Ishikawa (cell line): ENCODE results near the gene G0S2.

Source experiments
- CEBPB ChIP-seq: IDR thresholded peaks from 2 replicates; pipeline ENCODE4 v1.6.1; 2012
- CREB1 ChIP-seq: IDR thresholded peaks from 2 replicates; pipeline ENCODE4 v1.6.1; 2012; ENCODE audit warnings: low read depth
- EGR1 ChIP-seq: IDR thresholded peaks from 2 replicates; pipeline ENCODE4 v1.6.1; 2012
- EP300 ChIP-seq: IDR thresholded peaks from 2 replicates; pipeline ENCODE4 v1.6.1; 2012; ENCODE audit warnings: borderline replicate concordance
- FOXM1 ChIP-seq: IDR thresholded peaks from 2 replicates; pipeline ENCODE4 v1.6.1; 2012; ENCODE audit warnings: low read depth, borderline replicate concordance
- NFIC ChIP-seq: IDR thresholded peaks from 2 replicates; pipeline ENCODE4 v1.6.1; 2012
- RAD21 ChIP-seq: IDR thresholded peaks from 2 replicates; pipeline ENCODE4 v1.6.1; 2012; ENCODE audit warnings: low read depth
- TAF1 ChIP-seq: IDR thresholded peaks from 2 replicates; pipeline ENCODE4 v1.6.1; 2012; ENCODE audit warnings: low read depth, mild to moderate bottlenecking
- TCF12 ChIP-seq: IDR thresholded peaks from 2 replicates; pipeline ENCODE4 v1.6.1; 2012; ENCODE audit warnings: low read depth
- TEAD4 ChIP-seq: IDR thresholded peaks from 2 replicates; pipeline ENCODE4 v1.6.1; 2012
- YY1 ChIP-seq: IDR thresholded peaks from 2 replicates; pipeline ENCODE4 v1.6.1; 2012; ENCODE audit warnings: low read depth
- ZBTB7A ChIP-seq: IDR thresholded peaks from 2 replicates; pipeline ENCODE4 v1.6.1; 2012; ENCODE audit warnings: low read depth
- TF ChIP-seq, protein P1 (sequence below): IDR thresholded peaks from 2 replicates; pipeline ENCODE4 v1.6.1; 2012
- TF ChIP-seq, protein P2 (sequence below): IDR thresholded peaks from 2 replicates; pipeline ENCODE4 v1.6.1; 2012
- TF ChIP-seq, protein P3 (sequence below): IDR thresholded peaks from 2 replicates; pipeline ENCODE4 v1.6.1; 2012; ENCODE audit warnings: low read depth, mild to moderate bottlenecking

Gene G0S2

DNA sequence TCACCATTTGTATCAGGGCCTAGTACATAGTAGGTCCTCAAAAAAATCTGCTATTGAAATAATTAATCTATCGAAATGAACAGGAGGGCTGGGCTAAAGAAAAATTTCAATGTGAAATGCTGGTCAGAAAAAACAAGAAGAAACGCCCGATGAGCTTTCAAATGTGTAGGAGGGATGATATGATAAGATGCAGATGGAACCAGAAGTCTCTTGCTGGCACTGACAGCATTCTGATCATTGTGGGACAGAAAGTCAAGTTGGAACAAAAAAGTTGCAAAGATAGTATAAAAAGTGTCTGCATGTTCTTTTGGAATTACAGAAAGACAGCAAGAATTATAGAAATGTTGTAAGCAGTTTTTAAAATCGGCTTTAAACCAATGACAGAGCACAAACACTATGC is 11.1 kb downstream of the G0S2 start:
- no peak for TF ChIP-seq EGR1
- TF ChIP-seq ZBTB7A = no peak
- TF ChIP-seq TCF12 = no peak
- TF ChIP-seq TAF1 = no peak
- TF ChIP-seq TEAD4 = no peak
- TF ChIP-seq CREB1 = no peak
- no peak for TF ChIP-seq YY1
- TF ChIP-seq CEBPB = no peak
- TF ChIP-seq, protein P1, sequence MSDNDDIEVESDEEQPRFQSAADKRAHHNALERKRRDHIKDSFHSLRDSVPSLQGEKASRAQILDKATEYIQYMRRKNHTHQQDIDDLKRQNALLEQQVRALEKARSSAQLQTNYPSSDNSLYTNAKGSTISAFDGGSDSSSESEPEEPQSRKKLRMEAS = no peak
- no peak for TF ChIP-seq NFIC

DNA sequence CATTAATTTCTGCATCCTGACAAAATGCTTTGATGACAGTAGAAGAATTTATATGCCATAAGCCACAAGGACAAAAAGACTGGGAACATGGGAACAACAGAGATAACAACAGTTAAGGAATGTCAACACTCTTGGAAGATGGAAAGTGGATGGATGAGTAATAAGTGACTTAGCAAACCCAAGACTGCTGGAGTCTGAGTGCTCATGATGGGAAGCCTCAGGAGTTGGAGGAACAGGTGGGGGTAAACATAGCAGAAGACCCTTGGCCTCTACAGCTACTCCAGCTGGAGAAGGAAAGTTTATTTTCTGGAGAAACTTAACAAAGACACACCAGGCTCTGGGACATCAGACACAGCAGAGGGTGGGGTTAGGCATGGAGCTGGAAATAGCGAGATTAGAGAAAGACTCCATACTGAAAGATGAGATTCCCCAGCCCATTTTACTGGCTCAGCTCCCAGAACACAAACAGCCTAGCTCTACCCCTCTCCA is 13.6 kb downstream of the G0S2 start:
- TF ChIP-seq CEBPB = no peak
- TF ChIP-seq, protein P1 = no peak
- no peak for TF ChIP-seq RAD21
- TF ChIP-seq, protein P2, sequence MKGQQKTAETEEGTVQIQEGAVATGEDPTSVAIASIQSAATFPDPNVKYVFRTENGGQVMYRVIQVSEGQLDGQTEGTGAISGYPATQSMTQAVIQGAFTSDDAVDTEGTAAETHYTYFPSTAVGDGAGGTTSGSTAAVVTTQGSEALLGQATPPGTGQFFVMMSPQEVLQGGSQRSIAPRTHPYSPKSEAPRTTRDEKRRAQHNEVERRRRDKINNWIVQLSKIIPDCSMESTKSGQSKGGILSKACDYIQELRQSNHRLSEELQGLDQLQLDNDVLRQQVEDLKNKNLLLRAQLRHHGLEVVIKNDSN = no peak
- no peak for TF ChIP-seq TEAD4
- TF ChIP-seq NFIC = no peak

DNA sequence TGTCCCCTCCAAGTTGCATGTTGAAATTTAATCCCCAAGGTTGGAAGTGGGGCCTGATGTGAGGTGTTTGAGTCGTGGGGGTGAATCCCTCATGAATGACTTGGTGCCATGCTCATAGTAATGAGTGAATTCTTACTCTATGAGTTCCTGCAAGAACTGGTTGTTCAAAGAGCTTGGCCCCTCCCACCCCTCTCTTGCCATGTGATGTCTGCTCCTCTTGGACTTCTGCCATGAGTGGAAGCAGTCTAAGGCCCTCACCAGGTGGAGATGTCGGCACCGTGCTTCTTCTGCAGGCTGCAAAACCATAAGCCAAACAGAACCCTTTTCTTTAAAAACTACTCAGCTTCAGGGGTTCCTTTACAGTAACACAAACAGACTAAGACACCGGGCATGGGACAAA is 14.3 kb downstream of the G0S2 start:
- TF ChIP-seq, protein P3, sequence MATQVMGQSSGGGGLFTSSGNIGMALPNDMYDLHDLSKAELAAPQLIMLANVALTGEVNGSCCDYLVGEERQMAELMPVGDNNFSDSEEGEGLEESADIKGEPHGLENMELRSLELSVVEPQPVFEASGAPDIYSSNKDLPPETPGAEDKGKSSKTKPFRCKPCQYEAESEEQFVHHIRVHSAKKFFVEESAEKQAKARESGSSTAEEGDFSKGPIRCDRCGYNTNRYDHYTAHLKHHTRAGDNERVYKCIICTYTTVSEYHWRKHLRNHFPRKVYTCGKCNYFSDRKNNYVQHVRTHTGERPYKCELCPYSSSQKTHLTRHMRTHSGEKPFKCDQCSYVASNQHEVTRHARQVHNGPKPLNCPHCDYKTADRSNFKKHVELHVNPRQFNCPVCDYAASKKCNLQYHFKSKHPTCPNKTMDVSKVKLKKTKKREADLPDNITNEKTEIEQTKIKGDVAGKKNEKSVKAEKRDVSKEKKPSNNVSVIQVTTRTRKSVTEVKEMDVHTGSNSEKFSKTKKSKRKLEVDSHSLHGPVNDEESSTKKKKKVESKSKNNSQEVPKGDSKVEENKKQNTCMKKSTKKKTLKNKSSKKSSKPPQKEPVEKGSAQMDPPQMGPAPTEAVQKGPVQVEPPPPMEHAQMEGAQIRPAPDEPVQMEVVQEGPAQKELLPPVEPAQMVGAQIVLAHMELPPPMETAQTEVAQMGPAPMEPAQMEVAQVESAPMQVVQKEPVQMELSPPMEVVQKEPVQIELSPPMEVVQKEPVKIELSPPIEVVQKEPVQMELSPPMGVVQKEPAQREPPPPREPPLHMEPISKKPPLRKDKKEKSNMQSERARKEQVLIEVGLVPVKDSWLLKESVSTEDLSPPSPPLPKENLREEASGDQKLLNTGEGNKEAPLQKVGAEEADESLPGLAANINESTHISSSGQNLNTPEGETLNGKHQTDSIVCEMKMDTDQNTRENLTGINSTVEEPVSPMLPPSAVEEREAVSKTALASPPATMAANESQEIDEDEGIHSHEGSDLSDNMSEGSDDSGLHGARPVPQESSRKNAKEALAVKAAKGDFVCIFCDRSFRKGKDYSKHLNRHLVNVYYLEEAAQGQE = no peak
- TF ChIP-seq EP300 = no peak
- no peak for TF ChIP-seq ZBTB7A
- TF ChIP-seq TEAD4 = no peak
- no peak for TF ChIP-seq EGR1
- no peak for TF ChIP-seq RAD21
- peak; percentile 68 for TF ChIP-seq NFIC
- no peak for TF ChIP-seq CEBPB
- TF ChIP-seq TAF1 = no peak
- TF ChIP-seq, protein P1 = peak; percentile 36; the same call in 1 of the 2 replicates
- TF ChIP-seq, protein P2 = peak; percentile 74
- no peak for TF ChIP-seq FOXM1
- no peak for TF ChIP-seq TCF12
- TF ChIP-seq CREB1 = no peak
- no peak for TF ChIP-seq YY1

DNA sequence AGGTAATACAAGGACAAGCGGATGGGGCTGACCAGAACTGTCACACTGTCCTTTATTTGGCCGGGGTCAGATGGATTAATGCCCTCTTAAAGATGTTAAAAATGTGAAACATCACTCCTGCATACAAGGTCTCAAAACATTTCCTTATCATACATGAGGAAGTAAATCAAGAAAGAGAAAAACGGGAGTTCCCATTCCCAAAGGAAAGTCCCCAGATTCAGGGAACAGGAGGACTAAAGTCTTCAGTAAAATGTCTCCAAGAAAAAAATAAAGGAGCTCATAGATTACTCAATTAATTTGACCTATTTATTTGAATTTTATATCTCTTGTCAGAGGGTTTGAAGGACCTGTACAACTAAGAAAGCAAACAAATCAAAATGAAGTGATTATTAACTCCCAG is 16.0 kb downstream of the G0S2 start:
- TF ChIP-seq CREB1 = no peak
- TF ChIP-seq FOXM1 = no peak
- TF ChIP-seq TEAD4 = no peak
- TF ChIP-seq CEBPB = no peak
- TF ChIP-seq, protein P2 = no peak
- no peak for TF ChIP-seq EP300
- TF ChIP-seq ZBTB7A = no peak
- no peak for TF ChIP-seq NFIC
- TF ChIP-seq RAD21 = no peak

DNA sequence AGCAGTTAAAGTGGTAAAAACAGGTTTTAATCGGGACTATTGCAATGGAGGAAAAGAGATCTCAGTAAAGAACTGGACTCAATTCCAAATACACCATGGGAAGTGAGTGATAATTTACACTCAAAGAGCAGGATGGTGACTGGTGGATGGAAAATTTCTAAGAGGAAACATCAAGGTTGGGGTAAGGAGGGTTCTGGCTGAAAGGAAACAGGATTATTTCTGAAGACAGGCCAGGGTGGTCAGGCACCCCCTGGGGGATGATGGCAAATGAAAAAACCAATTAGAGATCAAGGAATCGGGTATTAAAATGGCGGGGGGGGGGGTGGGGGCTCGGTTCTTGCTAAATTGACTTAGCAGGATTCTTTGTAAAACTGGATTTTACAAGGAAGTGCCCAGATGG is 17.1 kb downstream of the G0S2 start:
- TF ChIP-seq FOXM1 (no peak), TCF12 (no peak), TAF1 (no peak), NFIC (no peak), YY1 (no peak), CREB1 (no peak), EGR1 (no peak), RAD21 (no peak), EP300 (no peak), TEAD4 (no peak), ZBTB7A (no peak), CEBPB (no peak)
- TF ChIP-seq, protein P1 = no peak
- TF ChIP-seq, protein P3 = no peak
- TF ChIP-seq, protein P2 = no peak
